Cardiac atrium fibroblast (primary cell): ENCODE data around the gene CDC42EP3. TPM values are rescaled to one million over a fixed set of nuclear protein-coding genes. Genes with fewer than 3 reads are reported as not detected.

Experiments
- total RNA-seq: library from RNA; depleted of rRNA; stranded (reverse); fragments of >200 nt; gene quantifications from 2 replicates; pipeline ENCODE4 v1.2.3, GENCODE V29; 2015

The CDC42EP3 gene
- total RNA-seq, result 9.7 and 15.7 TPM in 2 replicates

DNA sequence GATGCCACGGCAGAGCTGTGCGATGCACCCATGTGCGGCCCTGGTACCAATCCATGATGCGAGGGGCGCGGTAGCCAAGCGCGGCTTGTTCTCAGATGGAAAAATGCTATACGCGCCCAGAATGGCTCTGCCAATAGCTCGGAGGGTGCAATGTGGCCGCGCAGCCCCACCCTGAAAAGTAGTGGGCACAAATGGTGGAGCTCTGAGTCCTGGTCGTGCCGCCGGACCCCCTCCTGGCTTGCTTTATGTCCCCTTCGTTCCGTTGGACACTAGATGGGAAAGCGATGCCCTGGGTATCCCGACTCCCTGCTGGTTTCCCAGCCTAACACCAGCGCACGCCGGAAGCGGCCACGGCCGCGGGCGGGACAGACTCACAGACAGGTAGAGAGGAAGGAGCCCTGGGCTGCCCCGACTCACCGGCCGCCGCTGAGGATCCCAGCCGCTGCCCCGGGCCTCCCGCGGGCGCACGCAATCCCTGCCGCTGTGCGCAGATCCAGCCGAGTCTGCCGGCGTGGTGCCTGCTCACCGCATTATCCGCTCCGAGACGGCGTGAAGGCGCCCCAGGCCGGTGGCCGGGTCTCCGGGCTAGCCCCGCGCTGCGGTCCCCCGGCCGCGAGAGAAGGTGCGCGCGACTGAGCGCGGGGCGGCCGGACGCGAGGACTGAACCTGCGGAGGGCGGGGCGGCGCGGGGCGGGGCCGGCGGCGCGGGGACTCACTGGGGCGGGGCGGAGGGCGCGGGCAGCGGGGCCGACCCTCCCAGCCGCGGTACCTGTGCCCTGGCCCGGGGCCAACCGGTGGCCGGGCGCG is at the start of gene CDC42EP3:
CDC42EP3 (minus strand) TSS at position 634 of the 807 bp plus-strand sequence. CDS start 25,055 bp downstream, outside the sequence.

